ENCODE measurements around the gene LENG8. TPM values are rescaled to one million over a fixed set of nuclear protein-coding genes. Genes with fewer than 3 reads are reported as not detected.

Gene LENG8
- total RNA-seq, 6 donors from 2014 or later, result 72.2 to 1,027 (median 188) TPM

GRCh38 chr19:54418930-54419800 is 29.8 kb upstream of the LENG8 start:
- no peaks in the 10 kb centered on the region for H3K36me3 ChIP-seq
- no peak overlapping the region for H3K4me3 ChIP-seq
- no peaks in the 10 kb centered on the region for H3K9me3 ChIP-seq
- DNase-seq, result no peak
- H3K27ac ChIP-seq, result no peak overlapping the region
- ATAC-seq (ENCODE audit: low FRiP score in 2 of 2), result no peak
- no peak for TF ChIP-seq POLR2AphosphoS5 (IDR thresholded peaks at IDR 0.05)
- TF ChIP-seq EP300 (IDR thresholded peaks at IDR 0.05), result no peak
- TF ChIP-seq POLR2A (IDR thresholded peaks at IDR 0.05), result no peak
- no peak for TF ChIP-seq CTCF (IDR thresholded peaks at IDR 0.05)
- H3K4me1 ChIP-seq, result peaks cover 5 to 16% (median 9%) of the 10 kb centered on the region in 4 donors
- H3K27me3 ChIP-seq, result peaks cover 1 to 47% (median 27%) of the 10 kb centered on the region in 4 donors
- WGBS, 2 donors, result 78 to 82% methylated on average over 16 to 26 of the region's 26 CpGs

- H3K36me3 ChIP-seq, result no peaks in the 10 kb centered on the region
- ATAC-seq (ENCODE audit: low FRiP score in 2 of 2) (no peak), DNase-seq (no peak)
- no peaks in the 10 kb centered on the region for H3K9me3 ChIP-seq
- 45 to 80% methylated on average over 1 to 6 of the region's 10 CpGs for WGBS, 2 donors
- peaks cover 1 to 40% (median 23%) of the 10 kb centered on the region in 4 donors for H3K27me3 ChIP-seq
- no peak overlapping the region for H3K4me3 ChIP-seq
- H3K4me1 ChIP-seq, result peaks cover 5 to 14% (median 9%) of the 10 kb centered on the region in 4 donors
- TF ChIP-seq CTCF (IDR thresholded peaks at IDR 0.05), result no peak
- TF ChIP-seq POLR2A (IDR thresholded peaks at IDR 0.05), result no peak
- no peak for TF ChIP-seq EP300 (IDR thresholded peaks at IDR 0.05)
- TF ChIP-seq POLR2AphosphoS5 (IDR thresholded peaks at IDR 0.05), result no peak
- no peak overlapping the region for H3K27ac ChIP-seq
Observed at GRCh38 chr19:54420068-54420382, 29.0 kb upstream of the LENG8 start.

- no peaks in the 10 kb centered on the region for H3K9me3 ChIP-seq
- TF ChIP-seq EP300 (IDR thresholded peaks at IDR 0.05), result no peak
- no peak for TF ChIP-seq POLR2A (IDR thresholded peaks at IDR 0.05)
- TF ChIP-seq POLR2AphosphoS5 (IDR thresholded peaks at IDR 0.05), result no peak
- TF ChIP-seq CTCF (IDR thresholded peaks at IDR 0.05), result no peak
- peaks cover 1 to 35% (median 20%) of the 10 kb centered on the region in 4 donors for H3K27me3 ChIP-seq
- no peaks in the 10 kb centered on the region for H3K36me3 ChIP-seq
- DNase-seq (peak in 1 of 2 donors; percentile 56), ATAC-seq (ENCODE audit: low FRiP score in 2 of 2) (no peak)
- WGBS, 2 donors, result 20 to 35% methylated on average over 6 to 24 of the region's 37 CpGs
- H3K4me1 ChIP-seq, result peaks cover 5 to 9% (median 9%) of the 10 kb centered on the region in 4 donors
- no peak overlapping the region for H3K4me3 ChIP-seq
- H3K27ac ChIP-seq, result no peak overlapping the region
Observed at GRCh38 chr19:54420383-54421168, 28.4 kb upstream of the LENG8 start.

DNA sequence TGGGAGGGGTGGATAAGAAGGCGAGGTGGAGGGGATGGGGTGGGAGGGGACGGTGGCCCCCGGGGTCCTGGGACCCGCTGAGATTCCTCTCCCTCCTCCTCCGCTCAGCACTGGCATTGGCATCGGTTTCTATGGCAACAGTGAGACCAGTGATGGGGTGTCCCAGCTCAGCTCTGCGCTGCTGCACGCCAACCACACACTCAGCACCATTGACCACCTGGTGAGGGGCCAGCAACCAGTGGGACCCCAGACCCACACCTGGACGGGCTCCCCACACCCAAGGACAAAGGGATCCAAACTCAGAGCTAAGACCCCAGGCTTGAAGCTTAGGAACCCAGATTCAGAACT is 27.9 kb upstream of the LENG8 start:
- H3K27me3 ChIP-seq, result peaks cover 1 to 29% (median 17%) of the 10 kb centered on the region in 4 donors
- no peaks in the 10 kb centered on the region for H3K36me3 ChIP-seq
- no peak for TF ChIP-seq EP300 (IDR thresholded peaks at IDR 0.05)
- TF ChIP-seq POLR2A (IDR thresholded peaks at IDR 0.05), result no peak
- TF ChIP-seq CTCF (IDR thresholded peaks at IDR 0.05), result no peak
- TF ChIP-seq POLR2AphosphoS5 (IDR thresholded peaks at IDR 0.05), result no peak
- H3K4me1 ChIP-seq, result peaks cover 5 to 9% (median 8%) of the 10 kb centered on the region in 4 donors
- DNase-seq (no peak), ATAC-seq (ENCODE audit: low FRiP score in 2 of 2) (no peak)
- no peak overlapping the region for H3K4me3 ChIP-seq
- WGBS, 2 donors, result 38 to 56% methylated on average over 3 to 9 of the region's 9 CpGs
- H3K9me3 ChIP-seq, result no peaks in the 10 kb centered on the region
- no peak overlapping the region for H3K27ac ChIP-seq

All from upper lobe of left lung (tissue), 6 donors.